A549 (cell line): ENCODE data around the gene ARSJ.

Experiments used
- BCL3 ChIP-seq: fragments of >200 bp; sonication (Bioruptor Twin); formaldehyde crosslinking; IDR thresholded peaks from 3 replicates; pipeline ENCODE4 v1.6.1; 2016
- CTCF ChIP-seq: fragments of >200 bp; sonication (Bioruptor Twin); formaldehyde crosslinking; IDR thresholded peaks from 3 replicates; pipeline ENCODE4 v1.5.1; 2016
- MAFK ChIP-seq: fragments of 450-650 bp; IDR thresholded peaks from 2 replicates; pipeline ENCODE4 v1.6.1; 2014; ENCODE audit not compliant: partially characterized antibody
- MYC ChIP-seq: IDR thresholded peaks from 2 replicates; pipeline ENCODE4 v1.6.1; 2012; ENCODE audit warnings: mild to moderate bottlenecking, inconsistent platforms, low read length, improper control_type of control experiment, borderline replicate concordance
- REST ChIP-seq: fragments of 200-600 bp; sonication (generic); IDR thresholded peaks from 2 replicates; pipeline ENCODE4 v1.6.1; 2016; ENCODE audit warnings: antibody characterized with exemption, mild to moderate bottlenecking, moderate library complexity
- RFX5 ChIP-seq: fragments of 450-650 bp; IDR thresholded peaks from 2 replicates; pipeline ENCODE4 v1.7.1; 2014; ENCODE audit warnings: antibody characterized with exemption, mild to moderate bottlenecking, moderate library complexity

- no peak for TF ChIP-seq REST
- TF ChIP-seq RFX5 = no peak
- no peak for TF ChIP-seq BCL3
- no peak for TF ChIP-seq MYC
- TF ChIP-seq MAFK = no peak
- no peak for TF ChIP-seq CTCF
These were observed 16.7 kb downstream of the ARSJ start for GRCh38 chr4:113962719-113963265.
